Stimulated activated CD4-positive, alpha-beta T cell treated with anti-CD3 and anti-CD28 coated beads, Interleukin-15, amount 100 ng/mL, for 48 hours (primary cell): Measurements from ENCODE around the gene SOX9.

ENCODE experiments used
- DNase-seq, 2 donors: peaks; one replicate each; pipeline ENCODE4 v3.0.0-alpha.2; 2020; ENCODE audit warnings: low read depth in 2 of 2

SOX9 gene

DNA sequence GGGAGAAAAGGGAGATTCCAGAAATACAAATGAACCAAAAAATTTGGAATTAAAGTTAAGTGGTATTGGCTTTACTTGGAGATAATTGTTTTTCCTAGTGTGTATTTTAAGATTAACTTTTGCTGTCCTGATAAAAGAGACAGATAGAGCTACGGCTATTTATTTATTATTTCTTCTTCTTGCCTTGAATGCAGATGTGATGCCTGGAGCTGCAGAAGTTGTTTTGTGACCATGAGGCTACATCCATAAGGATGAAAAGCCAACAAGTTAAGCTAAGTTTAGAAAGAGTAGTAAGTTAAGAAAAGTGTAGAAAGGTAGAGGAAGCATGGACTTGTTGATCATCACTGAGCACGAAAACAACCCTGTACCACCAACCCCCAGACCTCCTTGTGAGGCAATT lies 41.7 kb downstream of the SOX9 start:
- no peak for DNase-seq

DNA sequence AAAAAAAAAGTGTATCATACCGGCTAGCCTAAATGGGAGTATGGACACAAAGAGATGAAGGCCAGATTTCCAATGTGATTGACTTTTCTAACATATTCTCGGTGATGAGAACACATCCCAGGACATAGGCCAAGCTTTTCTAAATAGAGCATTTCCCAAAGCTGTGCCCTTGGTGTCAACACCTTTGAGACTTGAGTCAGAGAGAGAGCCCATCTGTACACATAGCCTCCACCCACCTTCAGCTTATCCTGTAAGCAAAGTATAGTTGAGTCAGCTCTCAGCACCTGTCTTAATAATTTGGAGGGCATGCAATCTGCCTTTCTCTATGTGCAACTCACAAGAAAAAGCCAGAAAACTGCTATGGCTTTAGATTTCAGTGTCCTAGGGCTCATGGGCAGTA lies 42.7 kb downstream of the SOX9 start:
- DNase-seq: no peak

DNA sequence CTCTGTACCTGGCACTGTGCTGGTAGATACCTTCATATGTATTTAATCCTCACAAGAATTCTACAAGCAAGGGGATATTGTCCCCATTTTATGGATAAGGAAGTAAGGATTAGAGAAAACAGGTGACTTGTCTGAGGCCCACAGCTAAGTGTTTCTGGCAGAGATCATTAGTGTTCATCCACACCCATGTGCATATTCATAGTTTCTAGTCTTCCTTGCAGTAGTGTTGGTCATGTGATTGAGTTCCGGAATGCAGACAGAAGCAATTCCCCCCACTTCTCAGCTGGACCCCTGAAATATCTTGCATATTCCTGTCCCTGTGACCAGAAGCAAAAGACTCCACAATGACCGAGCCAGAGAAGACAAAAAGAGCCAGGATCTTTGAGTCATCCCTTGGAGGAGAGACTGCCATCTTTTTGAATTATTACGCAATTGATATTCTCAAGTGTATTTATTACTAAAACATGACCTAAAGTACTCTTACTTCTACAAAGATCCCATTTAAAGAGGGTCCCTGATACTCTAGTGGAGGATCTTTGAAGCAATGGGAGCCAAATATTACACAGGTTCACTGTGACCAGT lies 43.4 kb downstream of the SOX9 start:
- no peak for DNase-seq

DNA sequence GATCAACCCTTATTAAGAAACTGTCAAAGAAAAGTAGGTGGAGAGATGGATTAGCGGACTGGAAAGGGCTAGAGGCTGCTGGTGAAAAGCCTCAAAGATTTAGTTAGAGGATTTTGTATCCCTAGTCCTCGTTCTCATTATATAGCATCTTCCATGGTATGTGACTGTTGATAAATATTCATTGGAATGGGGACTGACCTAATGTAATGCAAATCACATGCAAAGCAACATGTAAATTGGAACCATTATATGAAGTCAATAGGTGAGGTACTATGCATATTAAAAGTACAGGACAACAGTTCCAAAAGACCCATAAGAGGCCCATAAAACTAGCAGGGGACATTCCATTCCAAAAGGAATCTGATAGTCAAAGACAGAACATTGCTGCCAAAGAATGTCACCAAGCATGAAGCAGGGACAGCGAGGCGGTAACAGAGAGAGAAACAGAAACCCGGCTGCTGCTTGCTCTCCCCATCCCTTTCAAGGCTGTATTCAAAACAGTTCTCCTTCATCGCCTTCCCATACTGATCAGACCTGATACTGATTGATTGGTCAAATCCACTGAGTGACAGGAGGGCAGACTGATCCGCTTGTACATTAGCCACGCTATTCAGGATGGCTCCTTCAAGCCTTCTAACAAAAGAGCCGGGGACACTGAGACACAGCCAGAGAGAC lies 44.5 kb downstream of the SOX9 start:
- no peak for DNase-seq

DNA sequence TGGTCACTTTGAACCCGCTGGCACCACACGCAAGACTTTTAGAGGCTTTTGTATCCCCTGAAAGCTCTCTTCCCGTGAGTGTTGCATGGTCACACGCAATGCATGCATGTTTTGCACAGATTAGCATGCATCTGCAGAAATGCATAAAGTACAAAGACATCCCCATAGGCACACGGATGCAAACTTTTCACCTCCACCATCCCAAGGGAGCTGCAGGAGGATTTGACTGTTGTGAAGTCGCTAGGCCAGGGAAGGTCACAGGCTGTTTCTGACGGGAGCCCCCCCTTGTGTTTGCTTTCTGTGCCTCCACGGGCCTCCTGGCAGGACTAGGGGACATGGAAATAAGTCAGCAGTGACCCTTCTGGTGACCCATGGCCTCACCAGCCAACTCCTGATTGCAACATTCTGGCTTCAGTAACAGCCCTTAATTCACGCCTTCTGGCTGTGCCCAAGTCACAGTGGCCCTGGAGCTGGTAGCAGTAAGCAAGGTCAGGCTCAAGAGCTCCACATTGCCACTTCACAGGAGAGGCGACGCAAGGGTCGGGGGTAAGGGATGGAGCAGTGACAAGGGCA lies 45.1 kb downstream of the SOX9 start:
- DNase-seq: no peak

DNA sequence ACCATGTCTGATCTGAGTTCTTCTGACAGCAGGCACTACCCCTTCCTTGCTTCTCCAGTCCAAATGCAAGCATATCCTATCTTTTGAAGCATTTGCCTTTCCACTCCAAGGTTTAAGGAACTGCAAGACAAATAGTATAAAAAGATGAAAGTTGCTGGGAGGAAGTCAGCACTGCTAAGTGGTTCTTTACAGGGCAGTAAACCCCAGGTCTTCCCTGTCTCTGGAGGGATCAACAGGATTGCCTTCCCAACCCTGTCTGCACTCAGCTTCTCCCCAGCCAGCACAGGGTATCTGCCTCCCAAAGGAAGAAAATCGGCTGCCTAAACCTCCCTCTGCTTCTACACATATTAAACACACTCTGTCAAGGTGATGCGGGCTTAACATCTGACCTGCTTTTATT lies 46.8 kb downstream of the SOX9 start:
- no peak for DNase-seq

DNA sequence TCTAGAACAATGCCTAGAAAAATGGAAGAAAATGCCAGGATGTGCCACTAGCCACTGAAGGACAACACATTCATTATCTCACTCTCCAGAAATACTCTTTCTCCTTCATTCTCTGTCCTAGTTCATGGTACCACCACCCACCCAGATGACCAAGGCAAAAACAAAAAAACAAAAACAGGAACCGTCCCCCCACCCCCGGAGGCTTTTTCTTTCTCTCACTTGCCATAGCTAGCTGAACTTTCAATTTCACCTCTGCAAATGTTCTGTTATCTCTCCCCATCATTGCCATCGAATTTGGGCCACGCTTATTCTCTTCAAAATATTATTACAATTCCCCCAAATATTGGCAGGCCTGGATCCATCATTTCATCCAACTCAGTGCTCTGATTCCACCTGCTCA lies 49.0 kb downstream of the SOX9 start:
- DNase-seq: no peak

DNA sequence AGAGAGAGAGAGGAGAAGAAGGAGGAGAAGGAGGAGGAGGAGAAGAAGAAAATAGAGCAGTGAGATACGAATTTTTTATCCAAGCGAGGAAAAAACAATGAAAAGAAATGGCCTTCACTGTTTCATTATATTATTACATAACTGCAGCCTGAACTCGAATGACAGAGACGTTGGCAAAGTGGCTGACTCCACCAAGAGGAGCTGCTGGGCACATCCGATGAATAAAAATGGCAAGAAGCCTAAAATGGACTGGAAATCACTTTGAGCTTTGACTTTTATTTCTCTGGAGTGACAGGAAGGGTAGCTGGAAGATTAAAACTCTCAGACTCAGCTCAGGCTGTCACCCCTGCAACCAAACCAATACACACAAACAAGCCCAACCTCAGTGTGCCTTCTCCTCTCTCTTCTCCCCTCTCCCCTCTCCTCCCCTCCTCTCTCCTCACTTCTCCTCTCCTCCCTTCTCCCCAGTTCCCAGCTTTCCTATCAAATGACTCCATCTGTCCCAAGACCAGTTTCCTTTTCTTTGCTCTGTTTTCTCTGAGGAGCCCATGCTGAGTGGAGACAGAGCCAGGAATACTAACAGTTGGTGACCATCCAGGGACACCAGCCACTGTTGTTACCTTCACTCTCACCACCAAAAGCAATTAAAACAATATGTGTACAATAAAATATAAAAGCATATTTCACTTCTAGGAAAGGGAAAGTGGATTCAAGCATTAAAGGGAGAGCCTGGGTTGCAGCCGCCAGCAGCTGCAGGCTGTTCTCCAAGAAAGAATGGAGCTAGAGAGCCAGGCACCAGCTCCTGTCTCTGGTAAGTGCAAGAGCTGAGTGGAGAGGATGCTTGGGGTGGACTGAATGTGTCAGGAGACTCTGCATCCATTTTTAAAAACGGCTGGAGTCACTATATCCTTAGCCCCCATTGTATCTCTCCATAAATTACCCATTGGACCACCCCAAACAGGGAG lies 51.2 kb downstream of the SOX9 start:
- no peak for DNase-seq

DNA sequence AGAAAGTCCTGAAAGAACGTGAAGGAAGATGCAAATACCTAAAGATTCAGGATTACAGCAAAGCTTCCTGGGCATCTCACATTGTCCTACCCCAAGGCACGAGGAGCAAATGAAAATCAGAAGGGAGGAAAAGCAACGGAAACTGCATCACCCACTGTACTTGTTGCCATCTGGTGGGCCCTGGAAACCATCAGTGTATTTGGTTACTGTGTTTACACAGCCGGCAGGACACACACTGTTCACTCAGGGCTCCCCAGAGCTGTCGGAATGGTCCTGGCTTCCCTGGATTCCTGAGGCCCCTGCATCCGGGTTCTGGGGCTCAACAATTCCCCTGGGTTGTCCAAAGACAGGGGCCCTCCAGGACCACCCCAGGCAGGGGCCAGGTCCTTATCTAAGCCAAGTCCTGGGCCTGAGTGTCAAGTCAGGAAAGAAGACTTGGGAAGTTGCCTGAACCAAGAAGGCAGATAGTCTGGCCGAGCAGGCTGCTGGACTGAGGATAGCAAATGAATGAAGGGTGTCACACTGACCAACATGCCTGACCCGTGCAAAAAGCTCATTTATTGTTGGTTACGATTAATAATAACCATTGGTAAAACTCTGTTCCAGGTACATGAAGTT lies 52.8 kb downstream of the SOX9 start:
- no peak for DNase-seq

DNA sequence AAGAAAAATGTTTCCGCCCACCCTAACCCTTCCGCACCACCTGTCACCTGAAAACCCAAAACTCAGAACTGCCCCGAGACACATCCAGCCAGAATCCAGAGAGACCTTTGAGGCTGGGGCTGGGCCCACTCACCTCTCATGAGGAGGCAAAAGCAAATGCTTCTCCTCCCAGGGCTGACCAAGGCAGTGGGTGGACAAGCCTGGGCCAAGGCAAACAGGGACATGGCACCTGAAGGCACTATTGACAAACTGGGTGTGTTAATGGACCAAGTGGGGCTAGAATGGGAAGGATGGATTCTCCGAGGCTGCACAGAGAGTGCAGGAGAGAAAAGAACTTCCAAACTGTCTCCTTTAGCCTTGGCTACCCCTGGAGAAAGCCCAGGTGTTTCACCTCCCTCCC lies 54.4 kb downstream of the SOX9 start:
- no peak for DNase-seq
